Suprapubic skin (tissue), 4 donors: ENCODE data around the gene USHBP1. TPM values are rescaled to one million over a fixed set of nuclear protein-coding genes. Genes with fewer than 3 reads are reported as not detected.

ENCODE experiments used
- DNase-seq, 2 donors: peaks; one replicate each; pipeline ENCODE4 v3.0.0-alpha.2; 2019; ENCODE audit warnings: low spot score in 2 of 2
- H3K27ac ChIP-seq: fragments of 200-600 bp; sonication (generic); one replicate; pipeline ENCODE4 v1.5.1; 2019
- H3K27me3 ChIP-seq: fragments of 200-600 bp; sonication (generic); one replicate; pipeline ENCODE4 v1.5.1; 2019
- H3K36me3 ChIP-seq: fragments of 200-600 bp; sonication (generic); one replicate; pipeline ENCODE4 v1.5.1; 2019
- H3K4me1 ChIP-seq: fragments of 200-600 bp; sonication (generic); one replicate; pipeline ENCODE4 v1.5.1; 2019
- H3K4me3 ChIP-seq: fragments of 200-600 bp; sonication (generic); one replicate; pipeline ENCODE4 v1.5.1; 2019; ENCODE audit warnings: mild to moderate bottlenecking
- H3K9me3 ChIP-seq: fragments of 200-600 bp; sonication (generic); one replicate; pipeline ENCODE4 v1.5.1; 2019
- CTCF ChIP-seq, 2 donors: fragments of 200-600 bp in 1 of 2; fragments of 450-650 bp in 1 of 2; sonication (generic) in 1 of 2; IDR thresholded peaks; one replicate each; pipeline ENCODE4 v1.5.1; 2016 to 2019; ENCODE audit warnings: antibody characterized with exemption in 2 of 2, mild to moderate bottlenecking in 1 of 2, moderate library complexity in 1 of 2
- EP300 ChIP-seq: sonication (generic); formaldehyde crosslinking; IDR thresholded peaks from one replicate; pipeline ENCODE4 v1.6.1; 2017; ENCODE audit warnings: antibody characterized with exemption
- POLR2A ChIP-seq, 2 donors: fragments of 450-650 bp; IDR thresholded peaks; one replicate each; pipeline ENCODE4 v1.6.1; 2017; ENCODE audit warnings: antibody characterized with exemption in 2 of 2, mild to moderate bottlenecking in 2 of 2, moderate library complexity in 2 of 2
- POLR2AphosphoS5 ChIP-seq, 3 donors: sonication (generic); formaldehyde crosslinking; IDR thresholded peaks; one replicate each; pipeline ENCODE4 v1.6.1; 2017; ENCODE audit warnings: antibody characterized with exemption in 3 of 3
- WGBS: methylation state at CpG from one replicate; pipeline ENCODE4 v1.1.5; 2018; 5-methylcytosine and 5-hydroxymethylcytosine counted together
- total RNA-seq, 4 donors: library from RNA; depleted of rRNA; stranded (reverse); fragments of >200 nt; gene quantifications; one replicate each; pipeline ENCODE4 v1.1.0, GENCODE V29; 2016

The USHBP1 gene
- total RNA-seq, 4 donors from 2014 or later: 1.2 to 8.4 (median 2.1) TPM

- WGBS: 1% methylated on average over 28 of the region's 46 CpGs
- H3K27me3 ChIP-seq: no peaks in the 10 kb centered on the region
- H3K4me3 ChIP-seq: peak within 1 kb of the TSS; percentile 76
- H3K9me3 ChIP-seq: no peaks in the 10 kb centered on the region
- peak; percentile 100 for DNase-seq
- H3K4me1 ChIP-seq: peaks cover 57% of the 10 kb centered on the region
- H3K36me3 ChIP-seq: peaks cover 12% of the 10 kb centered on the region
- peak within 1 kb of the TSS; percentile 63 for H3K27ac ChIP-seq
- peak in 2 of 3 donors; percentile 58 to 79 for TF ChIP-seq POLR2AphosphoS5 (IDR thresholded peaks at IDR 0.05)
- peak in 1 of 2 donors; percentile 27 for TF ChIP-seq POLR2A (IDR thresholded peaks at IDR 0.05)
- TF ChIP-seq EP300: no peak
- TF ChIP-seq CTCF (IDR thresholded peaks at IDR 0.05): no peak
These were observed 44.8 kb upstream of the USHBP1 start, which contains the start of gene DDA1 for GRCh38 chr19:17309198-17309964. DDA1 (plus strand) TSS chr19:17309563; CDS start chr19:17309655, 92 bp downstream.

GRCh38 chr19:17307876-17308377 is 43.4 kb upstream of the USHBP1 start:
- peaks cover 3% of the 10 kb centered on the region for H3K36me3 ChIP-seq
- WGBS: 87% methylated on average over 8 of the region's 8 CpGs
- no peak for TF ChIP-seq EP300
- TF ChIP-seq POLR2A (IDR thresholded peaks at IDR 0.05): no peak
- TF ChIP-seq CTCF (IDR thresholded peaks at IDR 0.05): no peak
- no peak for TF ChIP-seq POLR2AphosphoS5 (IDR thresholded peaks at IDR 0.05)
- no peak overlapping the region for H3K4me3 ChIP-seq
- H3K27ac ChIP-seq: no peak overlapping the region
- peaks cover 68% of the 10 kb centered on the region for H3K4me1 ChIP-seq
- no peak for DNase-seq
- H3K27me3 ChIP-seq: no peaks in the 10 kb centered on the region
- H3K9me3 ChIP-seq: no peaks in the 10 kb centered on the region

DNA sequence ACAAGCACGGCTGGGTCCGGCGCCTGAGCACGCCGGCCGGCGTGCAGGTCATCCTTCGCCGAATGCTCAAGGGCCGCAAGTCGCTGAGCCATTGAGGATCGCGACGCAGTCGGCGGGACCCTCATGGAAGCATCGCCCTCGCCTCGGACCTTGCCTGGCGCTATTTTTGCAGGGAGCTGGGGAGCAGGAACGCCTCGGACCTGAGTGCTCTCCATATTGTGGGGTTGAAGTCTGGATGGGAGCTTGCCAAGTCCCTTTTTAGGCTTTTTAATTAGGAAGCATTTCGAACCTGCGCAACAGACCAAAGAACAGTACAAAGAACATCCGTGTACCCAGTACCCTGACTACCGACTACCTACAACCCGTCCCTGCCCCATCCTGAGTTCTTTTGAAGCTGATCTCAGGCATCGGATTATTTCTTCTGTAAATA is 41.8 kb upstream of the USHBP1 start:
- DNase-seq: no peak
- Histone ChIP-seq H3K27ac (peak overlapping the region; percentile 92), H3K4me1 (peaks cover 71% of the 10 kb centered on the region), H3K9me3 (no peaks in the 10 kb centered on the region), H3K27me3 (no peaks in the 10 kb centered on the region), H3K36me3 (no peaks in the 10 kb centered on the region), H3K4me3 (peak overlapping the region; percentile 68)
- WGBS: 6% methylated on average over 27 of the region's 28 CpGs
- TF ChIP-seq CTCF (IDR thresholded peaks at IDR 0.05): no peak

GRCh38 chr19:17305517-17306284 is 41.2 kb upstream of the USHBP1 start, which contains the start of gene MRPL34:
MRPL34 (plus strand) TSS chr19:17305872; CDS start chr19:17305893, 21 bp downstream.
- peak within 1 kb of the TSS; percentile 92 for H3K27ac ChIP-seq
- no peaks in the 10 kb centered on the region for H3K9me3 ChIP-seq
- TF ChIP-seq CTCF (IDR thresholded peaks at IDR 0.05) (peak; percentile 71 to 79), POLR2A (IDR thresholded peaks at IDR 0.05) (peak in 1 of 2 donors; percentile 11), POLR2AphosphoS5 (IDR thresholded peaks at IDR 0.05) (peak in 2 of 3 donors; percentile 11 to 71), EP300 (no peak)
- 0% methylated on average over 44 of the region's 55 CpGs for WGBS
- peaks cover 65% of the 10 kb centered on the region for H3K4me1 ChIP-seq
- no peaks in the 10 kb centered on the region for H3K27me3 ChIP-seq
- peak; percentile 97 to 98 for DNase-seq
- no peaks in the 10 kb centered on the region for H3K36me3 ChIP-seq
- peak within 1 kb of the TSS; percentile 68 for H3K4me3 ChIP-seq

GRCh38 chr19:17305216-17305516 is 40.6 kb upstream of the USHBP1 start:
- Histone ChIP-seq H3K27me3 (no peaks in the 10 kb centered on the region), H3K27ac (peak overlapping the region; percentile 92), H3K4me3 (peak overlapping the region; percentile 68), H3K36me3 (no peaks in the 10 kb centered on the region), H3K4me1 (peaks cover 60% of the 10 kb centered on the region), H3K9me3 (no peaks in the 10 kb centered on the region)
- TF ChIP-seq POLR2AphosphoS5 (IDR thresholded peaks at IDR 0.05): peak in 2 of 3 donors; percentile 63 to 88
- no peak for TF ChIP-seq POLR2A (IDR thresholded peaks at IDR 0.05)
- DNase-seq: no peak
- 0% methylated on average over 6 of the region's 7 CpGs for WGBS
